ENCODE measurements around the gene PDX1.

PDX1 gene

DNA sequence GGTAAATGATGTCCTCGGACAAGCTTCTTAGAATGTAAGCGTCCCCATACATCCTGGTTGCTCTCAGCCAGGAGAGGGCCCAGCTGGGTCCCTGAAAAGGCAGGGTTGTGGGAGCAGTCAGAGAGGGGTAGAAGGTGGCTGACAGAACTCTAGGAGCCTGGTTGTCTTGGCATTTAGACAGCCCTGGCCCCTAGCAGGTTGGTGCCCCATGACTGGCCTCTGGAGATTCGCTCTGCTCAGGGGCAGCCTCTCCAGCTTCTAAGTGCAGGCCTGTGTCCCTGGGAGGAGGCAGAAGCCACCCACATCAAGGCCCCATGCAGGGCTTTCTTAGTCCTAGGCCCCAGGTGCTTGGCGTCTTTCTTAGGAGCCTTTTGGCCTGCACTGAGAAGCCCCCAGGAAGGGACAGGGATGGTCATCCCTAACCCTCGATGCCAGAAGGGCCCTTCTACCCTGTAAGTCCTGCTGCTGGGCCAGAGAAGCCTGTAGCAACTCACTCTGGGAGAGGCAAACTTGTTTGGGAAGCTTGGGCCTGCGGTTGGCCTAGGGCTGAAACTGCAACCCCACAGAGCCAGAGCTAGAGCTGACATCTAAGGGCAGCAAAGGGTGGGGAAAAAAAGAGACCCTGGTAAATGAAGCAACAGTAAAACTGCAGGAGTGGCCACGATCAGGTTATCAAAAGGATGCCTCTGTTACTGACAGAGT is 52.1 kb downstream of the PDX1 start:
- no peak for DNase-seq

GRCh38 chr13:27972478-27972820 is 52.6 kb downstream of the PDX1 start:
- no peak for DNase-seq

GRCh38 chr13:27973291-27973690 is 53.5 kb downstream of the PDX1 start:
- DNase-seq: no peak

DNA sequence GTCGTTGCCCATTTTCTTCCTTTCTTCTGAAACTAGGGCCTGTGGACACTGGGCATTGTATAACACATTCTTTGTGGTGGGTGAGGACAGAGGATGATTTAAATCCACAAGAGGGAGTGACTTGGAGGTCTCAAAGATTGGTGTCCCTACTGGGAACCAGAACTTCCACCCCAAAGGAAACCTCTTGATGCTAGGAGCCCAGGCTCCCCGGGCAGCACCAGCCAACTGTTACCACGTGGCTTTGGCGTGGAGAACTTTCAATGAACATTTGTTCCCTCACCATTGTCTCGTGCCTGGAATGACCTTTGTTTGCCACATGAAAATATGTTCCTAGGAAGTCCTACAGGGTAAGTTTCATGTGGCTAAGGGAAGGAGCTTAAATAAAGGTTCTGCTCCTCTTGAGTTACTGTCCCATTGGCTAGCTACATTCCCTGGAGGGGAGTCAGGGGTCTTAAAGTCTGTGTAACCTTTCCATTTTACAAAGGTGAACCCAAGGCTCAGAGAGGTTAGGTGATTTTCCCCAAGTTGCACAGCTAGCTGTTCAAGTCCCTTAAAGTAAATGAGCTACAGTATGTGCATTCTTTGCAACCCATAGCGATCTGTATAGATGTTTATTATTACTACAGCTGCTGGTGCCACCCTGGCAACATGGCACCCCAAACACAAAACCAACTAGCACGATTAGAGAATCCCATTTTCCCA is 54.3 kb downstream of the PDX1 start:
- DNase-seq: no peak

Data from activated naive CD4-positive, alpha-beta T cell treated with anti-CD3 and anti-CD28 coated beads, Interleukin-2, amount 50 U/mL, for 16 hours (primary cell).